Kidney (tissue), 14 donors: ENCODE data around the gene DDX24. TPM values are rescaled to one million over a fixed set of nuclear protein-coding genes. Genes with fewer than 3 reads are reported as not detected.

Experiments
- DNase-seq, 5 donors: peaks; one replicate each; pipeline ENCODE4 v3.0.0-alpha.2; 2013 to 2020
- FAIRE-seq: peaks from 2 replicates; lab custom pipeline; 2012; peaks lifted over from hg19 to GRCh38; lab: Jason Lieb, UNC
- H3K27ac ChIP-seq, 2 donors: one replicate each; pipeline ENCODE4 v1.7.0; 2013; ENCODE audit warnings: low read depth in 2 of 2, low read length in 2 of 2, inconsistent platforms in 1 of 2
- H3K27me3 ChIP-seq: one replicate; pipeline ENCODE4 v1.7.1; 2013; ENCODE audit warnings: low read length, inconsistent platforms; ENCODE audit not compliant: control insufficient read depth, insufficient read depth
- H3K36me3 ChIP-seq, 3 donors: one replicate each; pipeline versions ENCODE4 v1.7.0 to v1.7.1; 2013; ENCODE audit warnings: low read length in 3 of 3, control low read depth in 1 of 3, inconsistent platforms in 1 of 3; ENCODE audit not compliant: insufficient read depth in 3 of 3, control insufficient read depth in 2 of 3
- H3K4me1 ChIP-seq, 3 donors: one replicate each; pipeline versions ENCODE4 v1.7.0 to v1.7.1; 2013; ENCODE audit warnings: low read length in 3 of 3, inconsistent platforms in 1 of 3, low read depth in 1 of 3; ENCODE audit not compliant: control insufficient read depth in 2 of 3, insufficient read depth in 2 of 3
- H3K4me3 ChIP-seq, 3 donors: one replicate each; pipeline versions ENCODE4 v1.7.0 to v1.8.1; 2013; ENCODE audit warnings: low read length in 3 of 3, control low read depth in 1 of 3, inconsistent platforms in 1 of 3
- H3K9ac ChIP-seq, 3 donors: one replicate each; pipeline versions ENCODE4 v1.7.0 to v1.7.1; 2013; ENCODE audit warnings: low read length in 3 of 3, control low read depth in 1 of 3, inconsistent platforms in 1 of 3
- H3K9me3 ChIP-seq, 3 donors: one replicate each; pipeline versions ENCODE4 v1.7.0 to v1.7.1; 2013; ENCODE audit warnings: low read length in 3 of 3, control low read depth in 1 of 3, inconsistent platforms in 1 of 3; ENCODE audit not compliant: control insufficient read depth in 2 of 3, insufficient read depth in 1 of 3
- CTCF ChIP-seq: IDR thresholded peaks from 3 replicates; pipeline ENCODE4 v1.5.1; 2012; ENCODE audit warnings: mild to moderate bottlenecking, moderate library complexity, borderline replicate concordance; ENCODE audit not compliant: insufficient read depth; ENCODE audit errors: extremely low read depth
- intact Hi-C: fragments of 100-400 bp; cut with DNase I; formaldehyde crosslinking; loops from one replicate; pipeline ENCODE4 v1.11.1; 2022
- polyA plus RNA-seq: library from polyadenylated mRNA; stranded (reverse); fragments of 350-450 nt; fragmentation: Illumina TruSeq; extraction: RNeasy Lipid Tissue Mini Kit (QIAGEN cat#74804); gene quantifications from one replicate; pipeline ENCODE4 v1.2.3, GENCODE V29; 2014; ENCODE audit warnings: low read depth, low replicate concordance; ENCODE audit not compliant: insufficient read depth
- total RNA-seq: library from RNA; stranded (reverse); fragmentation: NEBNext Ultra II Directional; extraction: Animal tissue kit (Norgen Biotek cat#: 25700); gene quantifications from one replicate; pipeline ENCODE4 v1.2.1, GENCODE V29; 2021
- donor health status: control.
- donor health status: control.
- donor health status: control.
- donor health status: control.
- donor health status: control.
- donor health status: DM: yes; HTN: yes; CAD: no.
- donor health status: Normal renal cell carcinoma (clear cell type).

The DDX24 gene
- total and polyA plus RNA-seq, 2 donors from 2014 or later, result 139 to 193 TPM

- Histone ChIP-seq H3K9ac (no peak overlapping the region), H3K27ac (no peak overlapping the region), H3K9me3 (no peaks in the 10 kb centered on the region), H3K27me3 (no peaks in the 10 kb centered on the region), H3K36me3 (peaks cover 10 to 77% (median 56%) of the 10 kb centered on the region in 3 donors), H3K4me3 (no peak overlapping the region), H3K4me1 (peaks cover 0 to 15% (median 13%) of the 10 kb centered on the region in 3 donors)
- no peak for TF ChIP-seq CTCF
- intact Hi-C loops, result no loop called here
- FAIRE-seq (no peak), DNase-seq (peak in 1 of 5 donors; percentile 28)
Measured at GRCh38 chr14:94058674-94059138, 22.3 kb downstream of the DDX24 start.

DNA sequence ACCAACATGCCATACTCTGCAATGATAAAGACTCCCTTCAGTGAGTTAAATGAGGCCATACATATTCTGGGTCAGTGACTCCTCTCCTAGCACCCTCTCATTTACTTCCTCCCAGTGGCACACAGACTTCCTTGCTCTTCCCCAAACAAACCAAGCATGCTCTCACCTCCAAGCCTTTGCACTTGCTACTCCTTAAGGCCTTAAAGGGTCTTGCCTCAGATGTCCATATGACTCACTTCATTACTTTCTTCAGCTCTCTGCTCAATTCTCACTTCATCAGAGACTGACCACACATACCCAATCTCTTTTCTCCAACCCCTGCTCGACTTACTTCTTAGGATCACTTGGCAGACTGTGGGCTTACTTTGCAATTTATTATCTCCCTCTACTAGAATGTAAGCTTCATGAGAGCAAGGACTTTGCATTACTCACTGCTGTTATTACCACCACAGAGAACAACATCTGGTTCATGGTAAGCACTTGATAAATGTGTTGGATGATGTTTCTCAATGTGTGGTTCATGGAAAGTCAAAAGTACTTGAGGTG is 22.8 kb downstream of the DDX24 start:
- Histone ChIP-seq H3K4me3 (no peak overlapping the region), H3K27me3 (no peaks in the 10 kb centered on the region), H3K9ac (no peak overlapping the region), H3K27ac (no peak overlapping the region), H3K4me1 (peaks cover 0 to 15% (median 13%) of the 10 kb centered on the region in 3 donors), H3K36me3 (peaks cover 10 to 77% (median 56%) of the 10 kb centered on the region in 3 donors), H3K9me3 (no peaks in the 10 kb centered on the region)
- FAIRE-seq (no peak), DNase-seq (no peak)
- TF ChIP-seq CTCF, result no peak
- intact Hi-C loops, result no loop called here

DNA sequence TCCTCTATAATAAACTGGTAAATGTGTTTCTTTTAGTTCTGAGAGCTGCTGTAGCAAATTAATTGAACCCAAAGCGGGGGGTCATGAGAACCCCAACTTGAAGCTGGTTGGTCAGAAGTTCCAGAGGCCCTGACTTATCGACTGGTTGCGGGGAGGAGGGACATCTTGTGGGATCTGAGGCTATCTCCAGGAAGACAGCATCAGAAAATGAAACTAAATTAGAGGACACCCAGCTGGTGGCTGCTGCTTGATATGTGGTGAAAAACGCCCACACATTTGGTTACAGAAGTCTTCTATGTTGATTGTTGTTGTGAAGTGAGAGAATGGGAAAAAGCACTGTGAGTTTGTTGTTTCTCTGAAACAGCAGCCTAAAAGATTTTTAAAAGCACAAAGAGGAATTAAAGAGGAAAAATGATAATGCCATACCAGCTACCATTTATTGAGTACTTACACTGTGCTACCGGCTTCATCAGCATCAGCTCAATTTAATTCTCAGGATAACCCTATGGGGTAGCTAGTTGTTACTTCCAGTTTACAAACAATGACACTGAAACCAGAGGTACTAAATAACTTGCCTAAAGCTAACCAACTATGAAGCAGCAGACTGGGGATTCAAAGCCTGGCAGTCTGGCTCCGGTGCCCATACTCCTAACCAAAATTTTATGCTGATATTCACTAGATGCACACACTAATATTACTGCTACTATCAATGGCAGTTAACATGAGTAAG is 24.3 kb downstream of the DDX24 start:
- no peak overlapping the region for H3K27ac ChIP-seq
- FAIRE-seq (no peak), DNase-seq (peak in 1 of 5 donors; percentile 75)
- intact Hi-C loops, result no loop called here
- H3K4me3 ChIP-seq, result no peak overlapping the region
- peaks cover 0 to 20% (median 14%) of the 10 kb centered on the region in 3 donors for H3K4me1 ChIP-seq
- no peaks in the 10 kb centered on the region for H3K27me3 ChIP-seq
- H3K9ac ChIP-seq, result no peak overlapping the region
- H3K9me3 ChIP-seq, result no peaks in the 10 kb centered on the region
- peaks cover 7 to 84% (median 63%) of the 10 kb centered on the region in 3 donors for H3K36me3 ChIP-seq
- TF ChIP-seq CTCF, result no peak
